NCI-H128 (cell line): Measurements from ENCODE around the gene UNCX.

Experiments
- DNase-seq: peaks from one replicate; lab custom pipeline; 2025; ENCODE audit not compliant: unreplicated experiment; lab: John Stamatoyannopoulos, UW

Gene UNCX

GRCh38 chr7:1231214-1232102 is 1.2 kb upstream of the UNCX start:
- DNase-seq, result no peak

- DNase-seq, result no peak
Observed at GRCh38 chr7:1232103-1232466, 587 bp upstream of the UNCX start.

GRCh38 chr7:1233333-1234048 is 819 bp downstream of the UNCX start:
- DNase-seq, result no peak

GRCh38 chr7:1234049-1234880 is 1.6 kb downstream of the UNCX start:
- no peak for DNase-seq

- no peak for DNase-seq
Observed at GRCh38 chr7:1234881-1235500, 2.3 kb downstream of the UNCX start.

GRCh38 chr7:1235501-1236131 is 2.9 kb downstream of the UNCX start:
- DNase-seq, result no peak

GRCh38 chr7:1236132-1236661 is 3.5 kb downstream of the UNCX start:
- no peak for DNase-seq

- DNase-seq, result no peak
Observed at GRCh38 chr7:1236831-1237701, 4.4 kb downstream of the UNCX start.

GRCh38 chr7:1237704-1238255 is 5.1 kb downstream of the UNCX start:
- no peak for DNase-seq

GRCh38 chr7:1238450-1238882 is 5.8 kb downstream of the UNCX start:
- DNase-seq, result no peak

GRCh38 chr7:1238931-1239802 is 6.5 kb downstream of the UNCX start:
- no peak for DNase-seq

- DNase-seq, result no peak
Observed at GRCh38 chr7:1239803-1240516, 7.3 kb downstream of the UNCX start.

GRCh38 chr7:1240517-1241257 is 8.0 kb downstream of the UNCX start:
- no peak for DNase-seq

GRCh38 chr7:1241258-1241602 is 8.6 kb downstream of the UNCX start:
- DNase-seq, result no peak

GRCh38 chr7:1241603-1242255 is 9.1 kb downstream of the UNCX start:
- DNase-seq, result no peak

- no peak for DNase-seq
Observed at GRCh38 chr7:1242256-1242605, 9.6 kb downstream of the UNCX start.
